MCF 10A (cell line): Measurements from ENCODE around the gene CENATAC. TPM values are rescaled to one million over a fixed set of nuclear protein-coding genes. Genes with fewer than 3 reads are reported as not detected.

Source experiments
- BruUV-seq: library from RNA; stranded (reverse); fragments of 400-500 nt; replicated peaks from 2 replicates; lab custom pipeline; 2021; lab: Mats Ljungman, UMichigan
- CTCF ChIA-PET: fragments of 300-600 bp; sonication (Branson Sonifier 250); formaldehyde crosslinking; extraction: SDS; loops from one replicate; lab custom pipeline; 2021; ENCODE audit warnings: antibody characterized with exemption, inconsistent platforms; lab: Yijun Ruan, JAX
- POLR2A ChIA-PET: fragments of 300-600, 350-650 bp; sonication (Branson Sonifier 250); formaldehyde crosslinking; extraction: SDS; loops from one replicate; lab custom pipeline; 2020; ENCODE audit warnings: antibody characterized with exemption, inconsistent platforms; lab: Yijun Ruan, JAX
- DNase-seq: peaks from one replicate; pipeline ENCODE4 v3.0.0-alpha.2; 2018; ENCODE audit not compliant: unreplicated experiment
- H3K27ac Mint-ChIP-seq: one replicate; pipeline ENCODE4 v1.8.0; 2022; ENCODE audit warnings: mild to moderate bottlenecking, low read depth, mixed read lengths; ENCODE audit not compliant: unreplicated experiment
- H3K27me3 Mint-ChIP-seq: one replicate; pipeline ENCODE4 v1.8.0; 2022; ENCODE audit warnings: mixed read lengths; ENCODE audit not compliant: insufficient read depth, unreplicated experiment
- H3K36me3 Mint-ChIP-seq: one replicate; pipeline ENCODE4 v1.8.0; 2022; ENCODE audit warnings: mild to moderate bottlenecking, moderate library complexity, mixed read lengths; ENCODE audit not compliant: insufficient read depth, unreplicated experiment
- H3K4me1 Mint-ChIP-seq: one replicate; pipeline ENCODE4 v1.8.0; 2022; ENCODE audit warnings: mixed read lengths; ENCODE audit not compliant: insufficient read depth, unreplicated experiment
- H3K4me3 Mint-ChIP-seq: one replicate; pipeline ENCODE4 v1.8.0; 2022; ENCODE audit warnings: mild to moderate bottlenecking, moderate library complexity, mixed read lengths; ENCODE audit not compliant: unreplicated experiment
- H3K9me3 Mint-ChIP-seq: one replicate; pipeline ENCODE4 v1.8.0; 2022; ENCODE audit warnings: mixed read lengths; ENCODE audit not compliant: unreplicated experiment
- intact Hi-C: fragments of 100-400 bp; cut with micrococcal nuclease; formaldehyde crosslinking; loops from 2 replicates; pipeline ENCODE4 v1.14.1; 2022
- total RNA-seq: library from RNA; stranded (reverse); gene quantifications from 2 replicates; pipeline ENCODE4 v1.2.3, GENCODE V29; 2022
- TF ChIP-seq, protein P1 (sequence below): fragments of 200-600 bp; IDR thresholded peaks from one replicate; pipeline ENCODE4 v1.8.0; 2022; ENCODE audit warnings: antibody characterized with exemption, mild to moderate bottlenecking; ENCODE audit not compliant: unreplicated experiment

The CENATAC gene
- total RNA-seq, 1 experiment from 2014 or later = 49.0 TPM

DNA sequence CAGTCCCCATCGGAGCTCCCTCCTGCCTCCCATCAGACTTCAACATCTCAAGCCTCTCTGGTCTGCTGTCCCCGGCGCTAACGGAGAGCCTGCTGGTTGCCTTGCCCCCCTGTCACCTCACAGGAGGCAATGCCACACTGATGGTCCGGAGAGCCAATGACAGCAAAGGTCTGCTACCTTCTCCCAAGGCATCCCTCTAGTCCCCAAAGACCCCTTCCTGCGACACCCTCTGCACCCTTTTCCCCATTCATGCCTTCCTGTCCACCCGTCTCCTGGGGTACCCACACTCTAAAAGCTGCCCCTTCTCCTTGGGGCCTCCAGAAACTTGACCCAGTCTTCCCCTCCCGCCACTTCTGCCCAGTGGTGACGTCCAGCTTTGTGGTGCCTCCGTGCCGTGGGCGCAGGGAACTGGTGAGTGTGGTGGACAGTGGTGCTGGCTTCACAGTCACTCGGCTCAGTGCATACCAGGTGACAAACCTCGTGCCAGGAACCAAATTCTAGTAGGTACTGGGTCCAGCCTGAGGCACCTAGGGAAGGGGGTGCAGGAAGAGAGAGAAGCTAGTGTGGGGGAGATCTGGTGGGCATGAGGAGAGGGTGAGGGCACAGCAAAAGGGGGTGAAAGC lies 41.0 kb upstream of the CENATAC start:
- intact Hi-C loops = loop anchor here (1.0 to 5.0 kb wide), 6 partner anchors 28 to 350 kb away; partner anchors contain the start of gene PHLDB1
- ChIA-PET CTCF (interaction anchor here (0.6 to 2.7 kb wide), 25 partner anchors 9 to 363 kb away, joined by 3 to 18 read pairs (median 4); no protein-coding TSS in a partner anchor), POLR2A (interaction anchor here (0.6 to 1.7 kb wide), 3 partner anchors 13 to 166 kb away, joined by 3 to 4 read pairs (median 4); partner anchors contain the start of gene DDX6)
- Mint-ChIP-seq H3K27me3 (peaks cover 12% of the 10 kb centered on the region), H3K4me1 (peaks cover 8% of the 10 kb centered on the region), H3K36me3 (no peaks in the 10 kb centered on the region), H3K4me3 (no peak overlapping the region), H3K9me3 (no peaks in the 10 kb centered on the region), H3K27ac (no peak overlapping the region)
- TF ChIP-seq, protein P1, sequence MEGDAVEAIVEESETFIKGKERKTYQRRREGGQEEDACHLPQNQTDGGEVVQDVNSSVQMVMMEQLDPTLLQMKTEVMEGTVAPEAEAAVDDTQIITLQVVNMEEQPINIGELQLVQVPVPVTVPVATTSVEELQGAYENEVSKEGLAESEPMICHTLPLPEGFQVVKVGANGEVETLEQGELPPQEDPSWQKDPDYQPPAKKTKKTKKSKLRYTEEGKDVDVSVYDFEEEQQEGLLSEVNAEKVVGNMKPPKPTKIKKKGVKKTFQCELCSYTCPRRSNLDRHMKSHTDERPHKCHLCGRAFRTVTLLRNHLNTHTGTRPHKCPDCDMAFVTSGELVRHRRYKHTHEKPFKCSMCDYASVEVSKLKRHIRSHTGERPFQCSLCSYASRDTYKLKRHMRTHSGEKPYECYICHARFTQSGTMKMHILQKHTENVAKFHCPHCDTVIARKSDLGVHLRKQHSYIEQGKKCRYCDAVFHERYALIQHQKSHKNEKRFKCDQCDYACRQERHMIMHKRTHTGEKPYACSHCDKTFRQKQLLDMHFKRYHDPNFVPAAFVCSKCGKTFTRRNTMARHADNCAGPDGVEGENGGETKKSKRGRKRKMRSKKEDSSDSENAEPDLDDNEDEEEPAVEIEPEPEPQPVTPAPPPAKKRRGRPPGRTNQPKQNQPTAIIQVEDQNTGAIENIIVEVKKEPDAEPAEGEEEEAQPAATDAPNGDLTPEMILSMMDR = no peak
- BruUV-seq = no TSS peak
- no peak for DNase-seq

DNA sequence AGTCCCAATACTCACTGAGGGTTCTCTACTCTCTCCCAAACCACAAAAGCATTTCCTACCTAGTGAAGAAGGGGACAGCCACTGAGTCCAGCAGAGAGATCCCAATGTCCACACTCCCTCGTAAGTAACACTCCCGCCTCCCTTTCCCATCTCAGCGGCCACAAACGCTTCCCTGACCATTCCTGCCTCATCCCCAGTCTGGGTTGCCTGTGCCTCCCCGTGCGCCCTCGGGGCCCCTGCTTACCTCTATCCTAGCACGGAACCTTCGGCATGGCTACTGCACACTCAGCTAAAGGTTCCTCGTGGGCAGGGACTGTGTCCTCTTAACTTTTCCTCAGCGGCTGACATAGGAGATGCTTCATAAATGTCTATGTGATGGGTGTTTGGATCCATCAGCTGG lies 40.4 kb upstream of the CENATAC start:
- Mint-ChIP-seq H3K36me3 (no peaks in the 10 kb centered on the region), H3K4me1 (peaks cover 8% of the 10 kb centered on the region), H3K27ac (no peak overlapping the region), H3K9me3 (no peaks in the 10 kb centered on the region), H3K27me3 (peaks cover 12% of the 10 kb centered on the region), H3K4me3 (no peak overlapping the region)
- intact Hi-C loops = loop anchor here (2.0 to 5.0 kb wide), 2 partner anchors 29 to 350 kb away; partner anchors contain the start of gene PHLDB1
- no peak for DNase-seq
- ChIA-PET POLR2A (interaction anchor here (1.4 to 1.7 kb wide), 2 partner anchors 29 to 167 kb away, joined by 4 read pairs; partner anchors contain the start of gene DDX6), CTCF (interaction anchor here (0.6 to 2.7 kb wide), 24 partner anchors 9 to 362 kb away, joined by 3 to 18 read pairs (median 4); no protein-coding TSS in a partner anchor)
- no TSS peak for BruUV-seq
- TF ChIP-seq, protein P1 = no peak

DNA sequence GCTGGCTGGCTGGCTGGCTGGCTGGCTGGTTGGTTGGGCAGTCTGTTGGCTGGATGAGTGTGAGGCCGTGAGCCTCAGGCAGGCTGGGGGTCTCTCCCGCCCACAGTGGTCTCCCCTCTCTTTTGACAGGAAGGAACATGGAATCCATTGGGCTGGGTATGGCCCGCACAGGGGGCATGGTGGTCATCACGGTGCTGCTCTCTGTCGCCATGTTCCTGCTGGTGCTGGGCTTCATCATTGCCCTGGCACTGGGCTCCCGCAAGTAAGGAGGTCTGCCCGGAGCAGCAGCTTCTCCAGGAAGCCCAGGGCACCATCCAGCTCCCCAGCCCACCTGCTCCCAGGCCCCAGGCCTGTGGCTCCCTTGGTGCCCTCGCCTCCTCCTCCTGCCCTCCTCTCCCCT lies 40.0 kb upstream of the CENATAC start:
- H3K4me3 Mint-ChIP-seq = no peak overlapping the region
- BruUV-seq = no TSS peak
- no peaks in the 10 kb centered on the region for H3K36me3 Mint-ChIP-seq
- TF ChIP-seq, protein P1 = no peak
- ChIA-PET POLR2A (no interaction called here), CTCF (interaction anchor here (0.6 to 2.7 kb wide), 12 partner anchors 8 to 363 kb away, joined by 3 to 18 read pairs (median 4); no protein-coding TSS in a partner anchor)
- H3K4me1 Mint-ChIP-seq = peaks cover 8% of the 10 kb centered on the region
- no peaks in the 10 kb centered on the region for H3K9me3 Mint-ChIP-seq
- H3K27me3 Mint-ChIP-seq = peaks cover 12% of the 10 kb centered on the region
- intact Hi-C loops = loop anchor here (2.0 to 5.0 kb wide), 2 partner anchors 29 to 351 kb away; partner anchors contain the start of gene PHLDB1
- no peak for DNase-seq
- H3K27ac Mint-ChIP-seq = no peak overlapping the region

DNA sequence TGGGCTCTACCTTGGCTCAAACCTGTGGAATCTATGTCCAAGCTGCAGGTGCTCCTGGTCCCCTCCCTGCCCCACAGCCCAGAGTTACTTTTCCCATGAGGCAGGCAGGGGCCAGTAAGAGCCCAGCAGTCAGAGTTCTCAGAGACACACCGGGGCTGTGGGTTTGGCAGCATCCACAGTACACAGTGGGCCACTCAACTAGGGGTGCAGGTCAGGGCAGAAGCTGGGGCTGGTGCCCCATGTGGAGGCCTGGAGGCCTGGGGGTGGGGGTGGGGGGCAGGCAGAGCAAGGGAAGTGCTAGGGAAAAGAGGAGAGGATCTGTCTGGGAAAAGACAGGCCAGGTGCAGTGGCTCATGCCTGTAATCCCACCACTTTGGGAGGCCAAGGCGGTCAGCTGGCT lies 39.4 kb upstream of the CENATAC start:
- H3K27ac Mint-ChIP-seq = no peak overlapping the region
- peaks cover 8% of the 10 kb centered on the region for H3K4me1 Mint-ChIP-seq
- H3K36me3 Mint-ChIP-seq = no peaks in the 10 kb centered on the region
- ChIA-PET CTCF (interaction anchor here (0.7 to 2.7 kb wide), 2 partner anchors 28 to 89 kb away, joined by 3 to 14 read pairs; no protein-coding TSS in a partner anchor), POLR2A (interaction anchor here (1.1 kb wide), 1 partner anchor 168 kb away, joined by 3 read pairs; the partner anchor contains the start of gene DDX6)
- no peak for DNase-seq
- intact Hi-C loops = loop anchor here (5.0 kb wide), 1 partner anchor 351 kb away; the partner anchor contains the start of gene PHLDB1
- H3K4me3 Mint-ChIP-seq = no peak overlapping the region
- TF ChIP-seq, protein P1 = no peak
- H3K9me3 Mint-ChIP-seq = no peaks in the 10 kb centered on the region
- peaks cover 12% of the 10 kb centered on the region for H3K27me3 Mint-ChIP-seq
- no TSS peak for BruUV-seq
